ENCODE results near the gene ERC2.

ERC2 gene

GRCh38 chr3:56253941-56254665 lies 214.2 kb downstream of the ERC2 start:
- no peak for DNase-seq (ENCODE audit: low read depth)
- no peak for TF ChIP-seq CTCF (conservative IDR thresholded peaks at IDR 0.05; ENCODE audit: low read length)
- H3K4me3 ChIP-seq (ENCODE audit: low read length): no peak overlapping the region

DNA sequence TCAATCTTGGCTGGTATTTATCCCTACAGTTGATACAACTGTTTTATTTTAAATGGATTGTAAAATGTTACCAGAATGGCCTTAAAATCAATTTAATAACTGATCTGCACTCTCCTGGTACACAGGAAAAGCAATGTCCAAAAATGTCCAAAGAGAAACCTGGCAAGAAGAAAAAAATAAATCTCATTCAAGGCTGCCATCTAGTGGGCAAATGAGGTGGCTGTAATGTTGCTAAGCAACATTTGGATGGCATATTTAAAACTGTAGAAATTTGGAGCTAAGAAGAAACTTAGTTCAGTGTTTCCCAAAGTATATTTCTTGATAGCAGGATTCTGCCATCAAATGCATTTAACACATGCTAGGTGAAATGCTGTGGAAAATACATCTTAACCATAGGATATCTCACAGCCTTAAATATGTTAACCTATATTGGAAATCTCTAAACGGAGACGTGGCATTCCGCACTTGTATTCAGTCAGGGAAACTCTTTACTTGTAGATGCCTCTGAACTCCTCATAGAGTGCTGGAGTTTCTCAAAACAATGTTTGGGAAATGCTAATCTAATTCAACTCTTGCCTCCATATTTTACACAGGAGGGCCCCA lies 216.8 kb downstream of the ERC2 start:
- peak; percentile 81 for TF ChIP-seq CTCF (conservative IDR thresholded peaks at IDR 0.05; ENCODE audit: low read length)
- peak; percentile 59 for DNase-seq (ENCODE audit: low read depth)
- no peak overlapping the region for H3K4me3 ChIP-seq (ENCODE audit: low read length)

GRCh38 chr3:56248021-56248420 lies 220.2 kb downstream of the ERC2 start:
- DNase-seq (ENCODE audit: low read depth): no peak
- TF ChIP-seq CTCF (conservative IDR thresholded peaks at IDR 0.05; ENCODE audit: low read length): no peak
- no peak overlapping the region for H3K4me3 ChIP-seq (ENCODE audit: low read length)

DNA sequence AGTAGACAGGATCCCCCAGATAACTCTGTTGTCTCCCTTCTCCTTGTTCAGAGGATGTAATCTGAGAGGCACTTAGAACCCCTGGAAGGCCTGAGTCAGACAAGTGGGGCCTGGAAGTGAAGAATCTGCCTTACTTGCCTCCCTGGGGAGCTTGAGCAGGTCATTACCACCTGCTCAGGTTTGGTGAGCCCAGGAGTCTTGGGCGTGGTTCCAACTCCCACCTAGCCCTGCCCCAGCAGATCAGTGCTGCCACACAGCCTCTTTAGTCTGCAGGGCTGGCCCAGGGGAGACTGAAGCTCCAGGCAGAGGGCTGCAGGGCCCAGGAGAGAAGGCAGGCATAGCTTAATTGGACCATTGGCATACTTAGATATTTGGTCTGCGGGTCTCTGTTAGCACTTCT lies 230.0 kb downstream of the ERC2 start:
- no peak overlapping the region for H3K4me3 ChIP-seq (ENCODE audit: low read length)
- no peak for TF ChIP-seq CTCF (conservative IDR thresholded peaks at IDR 0.05; ENCODE audit: low read length)
- no peak for DNase-seq (ENCODE audit: low read depth)

GRCh38 chr3:56233742-56234141 lies 234.5 kb downstream of the ERC2 start:
- H3K4me3 ChIP-seq (ENCODE audit: low read length): no peak overlapping the region
- DNase-seq (ENCODE audit: low read depth): no peak
- no peak for TF ChIP-seq CTCF (conservative IDR thresholded peaks at IDR 0.05; ENCODE audit: low read length)

- no peak for TF ChIP-seq CTCF (conservative IDR thresholded peaks at IDR 0.05; ENCODE audit: low read length)
Observed at GRCh38 chr3:56229311-56229710, 239.0 kb downstream of the ERC2 start.

DNA sequence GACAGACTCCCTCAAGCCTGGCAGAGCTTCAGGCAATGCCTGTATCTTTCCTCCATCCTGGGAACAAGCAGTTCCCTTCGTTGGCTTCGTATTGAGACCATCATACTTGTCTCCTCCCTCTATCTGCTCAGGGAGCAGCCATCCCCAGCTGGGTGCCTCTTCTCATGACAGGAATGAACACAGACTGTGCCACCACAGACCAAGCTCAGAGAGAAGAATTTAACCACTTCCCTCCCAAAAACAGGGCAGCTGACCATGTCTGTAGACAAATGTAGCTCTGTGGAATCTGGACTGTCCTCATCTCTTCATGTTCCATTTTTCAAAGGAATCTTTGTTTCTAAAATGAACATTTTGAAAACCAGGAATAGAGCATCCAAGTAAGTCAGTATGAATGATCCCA lies 245.4 kb downstream of the ERC2 start:
- TF ChIP-seq CTCF (conservative IDR thresholded peaks at IDR 0.05; ENCODE audit: low read length): no peak
- no peak overlapping the region for H3K4me3 ChIP-seq (ENCODE audit: low read length)

More at GRCh38 chr3:56229311-56229710, 239.0 kb downstream of the ERC2 start:
- no peak overlapping the region for H3K4me3 ChIP-seq (ENCODE audit: low read length)
- DNase-seq (ENCODE audit: low read depth): no peak

More for the DNA sequence above, 245.4 kb downstream of the ERC2 start:
- DNase-seq (ENCODE audit: low read depth): no peak
